Pulmonary artery endothelial cell (primary cell): Measurements from ENCODE around the gene CYYR1. TPM values are rescaled to one million over a fixed set of nuclear protein-coding genes. Genes with fewer than 3 reads are reported as not detected.
A peak's percentile ranks its signal among the peaks of the same experiment; 100 is the strongest.

ENCODE experiments used
- DNase-seq: peaks from one replicate; pipeline ENCODE4 v3.0.0-alpha.2; 2011; ENCODE audit warnings: low read depth, low spot score
- total RNA-seq: library from RNA; depleted of rRNA; stranded (reverse); fragments of >200 nt; gene quantifications from 2 replicates; pipeline ENCODE4 v1.2.3, GENCODE V29; 2014

The CYYR1 gene
- 2.4 and 10.4 TPM in 2 replicates for total RNA-seq

DNA sequence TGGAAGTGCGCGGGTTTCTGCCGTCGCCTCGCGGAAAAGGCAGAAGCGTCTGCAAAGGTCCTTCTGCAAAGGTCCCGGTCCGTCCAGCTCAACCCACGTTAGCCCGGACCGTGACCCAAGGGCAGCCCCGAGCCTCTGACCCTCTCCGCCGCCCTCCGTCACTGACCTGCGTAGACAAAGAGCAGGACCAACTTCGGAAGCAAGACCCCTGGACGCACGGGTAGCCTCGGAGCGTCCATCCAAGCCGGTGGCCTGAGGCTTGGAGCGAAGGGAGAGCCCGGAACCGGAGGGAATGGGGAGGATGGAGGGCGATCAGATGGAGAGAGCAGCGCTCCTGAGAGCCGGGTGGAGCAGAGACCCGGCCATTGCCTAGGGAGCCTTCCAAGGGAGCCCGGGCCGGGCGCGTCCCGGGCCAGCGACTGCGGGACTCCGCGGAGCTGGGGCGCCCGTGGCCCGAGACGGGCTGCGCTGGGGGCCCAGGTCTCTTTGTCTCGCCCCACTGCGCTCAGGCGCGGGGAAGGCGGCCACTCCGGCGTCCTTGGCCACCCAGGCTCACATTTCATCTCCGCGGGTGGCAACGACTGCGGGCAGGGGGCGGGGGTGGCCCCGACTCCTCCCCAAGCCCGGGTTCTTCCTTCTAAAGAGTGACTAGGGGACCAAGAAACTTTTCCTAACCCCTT, at the start of gene CYYR1:
TSS of gene CYYR1 (minus strand) at position 585 of the 680 bp plus-strand sequence. CDS start at position 239, 346 bp downstream.
- no peak for DNase-seq

DNA sequence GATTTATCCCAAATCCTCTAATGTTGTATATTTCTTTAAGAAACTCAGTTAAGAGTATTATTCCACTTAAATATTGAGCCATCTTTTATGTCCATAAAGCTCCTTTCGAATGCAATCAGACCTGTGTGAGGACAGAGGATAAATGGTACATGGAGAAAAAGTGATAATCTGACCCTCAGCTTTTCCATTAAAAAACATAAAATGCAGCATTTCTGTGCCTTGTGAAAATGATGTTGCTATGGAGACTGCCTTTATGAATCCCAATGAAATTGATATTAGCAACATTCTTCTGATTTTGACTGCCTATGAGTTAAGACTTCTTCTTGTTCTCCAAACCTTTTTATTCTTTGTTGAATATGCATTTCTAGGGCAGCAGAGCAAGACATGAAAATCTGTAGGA, 44.1 kb upstream of the CYYR1 start:
- no peak for DNase-seq

DNA sequence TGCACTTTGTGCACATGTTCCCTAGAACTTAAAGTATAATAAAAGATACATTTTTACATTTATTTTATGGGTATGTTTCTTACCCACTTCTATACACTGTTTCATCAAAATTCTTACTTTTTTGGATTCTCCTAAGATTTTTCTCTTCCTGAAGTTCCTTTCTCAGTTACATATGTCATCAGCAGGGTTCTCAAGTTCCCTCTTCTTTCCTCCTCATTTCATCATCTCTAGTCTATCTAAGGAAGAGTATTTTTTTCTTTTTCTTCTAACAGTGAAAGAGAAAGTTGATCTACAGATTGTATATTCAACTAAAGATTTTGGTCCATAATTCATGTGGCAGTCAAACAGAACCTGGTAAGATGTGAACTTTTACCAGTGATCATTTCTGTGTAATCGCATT, 41.2 kb upstream of the CYYR1 start:
- no peak for DNase-seq

DNA sequence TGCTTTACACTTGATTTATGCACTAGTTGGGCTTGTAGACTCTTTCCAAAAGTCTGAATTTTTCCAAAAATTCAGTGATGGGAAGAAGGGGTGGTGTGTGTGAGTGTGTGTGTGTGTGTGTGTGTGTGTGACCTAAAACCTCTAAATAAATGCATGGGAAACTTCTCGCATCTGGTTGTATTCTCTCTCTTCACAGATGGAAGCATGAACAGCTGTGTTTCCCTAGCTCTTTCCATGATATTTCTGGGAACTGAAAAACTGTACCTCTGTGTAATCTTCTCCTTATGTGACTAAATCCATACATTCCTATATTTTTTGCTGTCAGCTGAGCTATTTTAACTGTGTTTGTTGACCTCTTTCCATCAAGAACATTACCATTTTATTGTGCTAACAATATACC, 26.2 kb upstream of the CYYR1 start:
- DNase-seq, result no peak

DNA sequence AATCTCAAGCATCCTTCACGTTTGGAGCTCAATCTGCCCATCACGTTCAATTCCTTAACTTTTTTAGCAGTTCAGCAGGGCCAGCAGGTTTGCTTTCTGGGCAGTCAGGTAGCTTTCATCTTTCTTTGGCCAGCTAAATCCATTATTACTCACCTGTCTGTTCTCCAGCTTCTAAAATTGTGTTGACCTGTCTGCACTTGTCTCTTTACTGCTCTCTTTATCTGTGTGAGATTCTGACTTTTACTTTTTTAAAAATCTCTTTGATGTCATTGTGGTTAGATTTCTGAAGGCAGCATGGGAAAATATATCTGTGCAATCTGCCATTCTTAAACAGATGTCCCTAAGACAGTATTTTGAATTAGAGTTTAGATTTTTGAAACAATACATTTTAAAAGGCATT, 24.9 kb upstream of the CYYR1 start:
- no peak for DNase-seq

DNA sequence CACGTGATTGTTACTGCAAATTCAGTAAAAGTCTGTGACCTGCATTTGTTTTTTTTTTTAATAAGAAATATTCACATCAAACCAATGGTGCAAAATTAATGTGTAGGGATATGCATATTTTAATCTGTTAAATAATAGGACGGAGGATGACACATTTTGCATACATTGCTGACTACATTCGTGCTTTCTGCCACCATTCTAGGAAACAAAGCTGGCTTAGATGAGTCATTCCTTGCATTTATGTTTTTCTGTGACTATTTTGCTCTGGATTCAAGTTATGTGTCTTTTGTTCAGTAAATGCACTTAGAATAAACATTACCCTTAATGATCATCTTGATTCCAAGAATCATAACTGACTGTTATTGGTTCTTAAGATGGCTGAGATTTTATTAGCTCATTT, 23.9 kb upstream of the CYYR1 start:
- no peak for DNase-seq

DNA sequence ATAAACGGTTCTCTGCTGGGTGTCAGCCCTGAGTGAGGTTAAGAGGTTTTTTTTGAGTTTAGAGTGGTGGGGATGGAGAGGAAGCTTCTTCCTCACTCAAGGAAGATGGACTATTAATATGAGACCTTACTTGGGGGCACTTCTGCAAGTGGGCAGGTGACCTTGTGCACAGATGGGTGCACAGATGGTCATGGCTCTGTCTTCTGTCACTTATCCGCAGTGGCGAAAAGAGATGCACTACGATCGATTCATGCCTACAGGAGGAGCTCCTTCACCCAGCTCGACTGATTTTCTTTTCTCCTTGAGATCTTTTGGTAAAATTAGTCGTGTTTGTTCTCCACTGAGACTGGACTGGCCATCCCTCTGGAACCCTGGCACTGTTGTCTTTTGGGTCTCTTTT, 22.9 kb upstream of the CYYR1 start:
- no peak for DNase-seq

DNA sequence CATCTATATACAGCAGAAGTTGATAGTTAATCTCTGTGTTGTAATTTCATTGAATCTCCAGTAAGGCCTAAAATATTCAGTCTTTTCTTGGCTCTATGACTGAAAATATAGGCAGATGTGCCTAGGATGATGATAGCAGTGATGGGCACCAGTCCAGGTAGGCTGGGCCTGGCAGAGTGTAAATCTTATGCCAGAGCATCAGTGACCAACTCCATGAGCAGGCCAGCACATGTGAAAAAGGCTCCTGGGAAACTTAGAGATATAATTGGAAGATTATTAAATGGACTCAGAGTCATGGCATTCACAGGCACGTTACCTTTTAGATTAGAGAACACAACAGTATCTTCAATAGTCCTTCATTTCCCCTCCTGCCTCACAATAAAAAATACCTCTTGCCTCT, 20.7 kb upstream of the CYYR1 start:
- DNase-seq, result no peak

DNA sequence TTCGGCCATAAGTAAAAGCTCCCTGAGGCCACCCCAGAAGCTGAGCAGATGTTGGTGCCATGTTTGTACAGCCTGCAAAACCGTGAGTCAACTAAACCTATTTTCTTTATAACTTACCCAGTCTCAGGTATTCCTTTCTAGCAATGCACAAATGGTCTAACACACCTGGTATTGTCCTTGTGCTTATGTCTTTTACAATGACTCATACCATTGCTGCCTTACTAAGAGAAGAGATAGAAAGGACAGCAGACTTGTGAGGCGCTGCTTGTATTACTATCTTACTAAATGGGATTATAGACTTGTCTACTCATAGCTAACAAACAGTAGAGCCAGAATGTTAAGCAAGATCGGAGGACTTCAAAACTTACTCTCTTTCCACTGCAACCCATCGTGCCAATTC, 18.5 kb upstream of the CYYR1 start:
- no peak for DNase-seq

DNA sequence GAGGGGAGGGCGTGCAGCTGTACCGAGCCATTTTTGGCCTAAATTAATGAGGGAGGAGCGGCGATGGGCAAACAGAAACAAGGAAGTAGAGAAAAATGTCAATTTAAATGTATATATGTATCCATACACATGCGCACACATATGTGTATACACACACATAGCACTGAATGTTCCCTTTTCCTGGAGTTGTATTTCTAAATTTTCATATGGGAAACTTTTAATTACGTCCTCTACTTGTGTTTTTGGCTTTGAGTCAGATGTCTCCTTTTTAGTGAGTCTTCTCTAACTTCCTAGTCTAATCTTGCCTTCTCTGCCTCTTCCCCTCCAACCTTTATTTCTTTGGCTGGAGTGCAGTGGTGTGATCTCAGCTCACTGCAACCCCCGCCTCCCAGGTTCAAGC, 15.4 kb upstream of the CYYR1 start:
- DNase-seq, result no peak

DNA sequence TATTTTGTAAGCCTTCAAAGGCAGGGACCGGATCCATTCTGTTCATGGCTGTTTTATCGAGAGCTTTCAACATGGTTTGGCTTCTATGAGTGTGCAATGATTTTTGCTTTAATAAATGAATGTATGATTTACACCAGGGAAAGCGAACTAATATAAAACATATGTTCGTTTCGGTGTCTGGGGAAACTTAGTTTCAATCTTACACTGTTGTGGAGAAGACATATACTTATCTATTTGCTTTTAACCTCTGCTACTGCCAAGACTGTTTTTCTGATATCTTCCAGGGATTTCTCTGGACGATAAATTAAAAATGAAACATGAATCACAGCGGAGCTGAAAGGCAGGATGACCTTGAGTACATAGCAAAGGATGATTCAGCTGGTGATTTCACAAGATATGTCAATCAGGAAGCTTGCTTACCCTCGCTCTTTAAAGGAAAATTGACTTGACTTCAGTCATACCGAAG, 14.7 kb upstream of the CYYR1 start:
- peak; percentile 26 for DNase-seq

DNA sequence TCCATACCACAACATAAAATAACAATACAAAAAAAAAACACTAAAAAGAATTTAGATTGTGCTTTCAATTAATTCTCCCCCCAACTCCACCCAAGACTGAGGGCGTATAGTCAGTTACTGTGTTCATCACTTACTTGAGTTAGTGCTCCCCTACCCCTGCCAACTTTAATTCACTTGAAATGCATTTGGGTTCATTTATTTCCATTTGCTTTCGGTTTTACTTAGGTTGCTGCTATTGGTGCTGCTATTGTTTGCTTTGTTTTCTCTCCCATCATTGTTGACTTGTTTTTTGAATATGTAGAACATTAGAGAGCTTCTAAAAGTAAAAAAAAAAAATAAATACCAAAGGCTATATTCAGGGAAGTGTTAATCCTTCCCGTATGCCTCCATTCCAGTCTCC, 10.7 kb upstream of the CYYR1 start:
- DNase-seq, result no peak

DNA sequence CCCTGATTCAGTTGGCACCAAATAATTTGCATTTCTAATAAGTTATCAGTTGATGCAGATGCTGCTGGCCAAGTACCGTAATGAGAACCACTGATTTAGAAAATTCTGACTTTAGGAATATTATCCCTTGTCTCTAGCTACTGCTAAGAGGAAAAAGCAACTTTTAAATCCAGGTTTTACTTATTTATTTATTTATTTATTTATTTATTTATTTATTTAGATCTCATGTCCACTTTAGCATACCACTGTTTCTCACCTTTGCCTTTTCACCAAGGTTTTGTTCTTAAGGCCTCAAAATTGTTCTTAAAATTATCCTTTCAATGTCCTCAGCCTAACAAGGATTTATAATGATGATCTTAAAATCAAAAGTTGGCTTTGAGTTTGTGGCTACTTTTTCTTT, 8.7 kb upstream of the CYYR1 start:
- DNase-seq, result no peak

DNA sequence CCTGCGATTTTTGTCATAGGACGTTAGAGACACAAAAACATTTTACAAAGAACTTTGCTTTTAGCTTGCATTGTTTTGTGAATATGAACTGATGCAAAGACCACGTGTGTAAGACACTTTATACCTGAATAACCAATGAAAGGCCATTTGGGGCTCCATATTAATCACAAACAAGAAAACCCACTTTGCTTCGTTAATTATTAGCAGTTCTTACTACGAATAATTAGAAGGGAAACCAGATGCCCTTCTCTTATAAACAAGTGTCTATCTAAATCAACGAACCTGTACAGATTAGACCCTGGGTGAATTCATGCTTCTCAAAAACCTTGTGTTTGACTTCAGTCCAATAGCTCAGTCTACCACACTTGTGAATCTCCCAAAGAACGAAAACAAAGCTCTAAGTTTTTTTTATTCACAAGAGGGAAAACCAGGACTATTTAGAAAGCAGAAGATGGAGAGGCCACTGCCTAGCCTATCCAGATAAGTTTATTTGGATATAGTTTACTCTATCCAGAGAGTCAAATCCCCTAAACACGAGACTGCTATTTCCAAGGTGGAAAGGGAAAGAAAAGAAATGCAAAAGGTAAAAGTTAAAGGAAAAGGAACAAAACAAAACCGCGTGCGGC, 897 bp downstream of the CYYR1 start:
- DNase-seq, result no peak

DNA sequence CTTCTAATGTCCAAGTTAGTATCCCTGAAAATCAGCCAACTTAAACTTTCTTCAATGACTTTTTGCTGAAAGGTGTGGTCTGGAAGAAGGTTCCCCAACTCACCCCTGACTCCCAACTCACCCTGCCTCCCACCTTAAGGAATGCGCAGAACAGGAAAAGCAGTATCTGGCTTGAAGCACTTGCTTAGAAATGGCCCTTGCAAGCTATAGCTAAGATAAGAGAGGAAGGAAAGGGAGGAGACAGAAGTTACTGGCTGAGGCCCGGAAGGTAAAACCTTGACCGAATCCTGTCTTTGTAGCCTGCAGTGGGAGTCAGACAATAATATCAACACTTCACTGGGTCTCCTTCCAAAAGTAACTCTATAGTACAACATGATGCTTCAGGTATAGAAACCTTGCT, 2.9 kb downstream of the CYYR1 start:
- DNase-seq, result no peak

DNA sequence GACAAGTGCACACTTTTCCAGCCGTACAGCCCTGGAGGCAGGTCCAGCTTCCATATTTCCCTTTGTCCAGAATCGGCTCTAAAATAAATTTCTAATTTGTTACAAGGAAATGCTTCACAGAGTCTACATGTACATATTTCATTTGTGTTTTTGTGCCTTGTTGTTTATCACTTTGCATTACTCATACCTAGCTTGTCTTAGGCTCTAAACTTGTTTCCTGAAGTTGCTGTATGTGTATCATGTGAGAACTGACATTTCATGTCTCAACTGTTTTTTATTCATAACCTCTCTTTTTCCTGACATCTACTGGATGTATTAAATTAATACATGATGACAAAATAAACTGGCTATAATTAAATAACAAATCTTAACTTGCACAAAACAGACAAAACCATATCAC, 7.5 kb downstream of the CYYR1 start:
- DNase-seq, result no peak

DNA sequence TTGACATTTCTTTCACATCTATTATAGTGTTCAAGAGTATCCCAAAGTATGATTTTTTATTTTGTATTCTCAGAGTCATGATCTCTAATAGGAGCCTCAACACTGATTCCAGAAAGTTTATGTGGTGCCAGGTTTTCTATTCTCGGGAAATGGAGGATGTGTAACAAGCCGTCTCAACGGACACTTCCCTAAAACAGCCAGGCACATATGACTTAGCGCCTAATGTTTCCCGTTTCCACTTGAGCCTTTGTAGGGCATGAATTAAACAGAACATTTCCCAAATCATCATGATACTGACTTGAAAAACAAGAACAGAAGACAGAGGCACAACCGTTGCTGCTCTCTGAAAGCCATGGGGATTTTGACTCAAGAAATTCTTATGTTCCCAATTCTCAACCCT, 8.0 kb downstream of the CYYR1 start:
- DNase-seq, result no peak

DNA sequence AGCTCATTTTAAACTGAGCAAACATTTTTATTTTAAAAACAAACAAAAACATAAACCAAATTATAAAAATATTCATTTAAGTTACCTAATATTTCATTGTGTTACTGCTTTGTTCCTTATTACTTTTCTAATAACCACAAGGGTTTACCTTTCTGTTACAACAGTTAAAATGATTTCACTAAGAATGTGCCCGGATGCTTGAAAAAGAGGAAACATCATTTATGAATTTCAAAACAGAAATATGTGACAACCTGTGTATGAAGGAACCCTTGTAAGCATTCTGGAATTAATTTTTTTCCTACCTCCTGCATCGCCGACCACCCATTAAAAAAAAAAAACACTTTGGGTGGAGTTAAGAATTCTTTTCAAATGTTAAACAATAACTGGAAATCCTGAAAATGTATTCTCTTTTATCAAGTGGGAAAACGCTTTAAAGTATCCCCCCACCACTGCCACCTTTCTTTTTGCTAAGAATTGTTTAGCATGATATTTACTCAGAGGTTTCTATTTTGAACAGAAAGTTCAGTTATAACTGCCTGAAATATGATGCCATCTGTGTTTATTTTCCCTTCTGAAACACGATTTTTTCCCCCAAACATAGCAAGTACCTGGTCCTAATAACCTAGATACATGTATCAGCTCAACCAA, 9.1 kb downstream of the CYYR1 start:
- DNase-seq, result no peak

DNA sequence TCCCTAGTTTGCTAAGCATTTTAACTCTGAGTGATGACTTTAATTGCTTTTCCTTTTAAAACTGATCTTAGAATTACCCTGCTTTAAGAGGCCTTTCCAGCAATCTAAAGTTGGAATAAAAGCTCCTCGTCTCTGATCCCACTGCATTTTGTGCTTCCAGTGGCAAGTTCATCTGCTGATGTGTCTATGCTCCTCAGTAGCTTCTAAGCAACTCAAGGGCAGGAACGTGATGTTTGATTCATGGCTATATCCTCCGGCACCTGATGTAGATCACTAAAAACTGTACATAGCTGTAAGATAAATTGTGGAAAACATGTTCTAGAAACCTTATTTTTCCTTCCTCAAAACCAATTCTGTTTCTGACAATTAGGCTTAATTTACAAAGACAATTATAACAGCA, 12.5 kb downstream of the CYYR1 start:
- no peak for DNase-seq

DNA sequence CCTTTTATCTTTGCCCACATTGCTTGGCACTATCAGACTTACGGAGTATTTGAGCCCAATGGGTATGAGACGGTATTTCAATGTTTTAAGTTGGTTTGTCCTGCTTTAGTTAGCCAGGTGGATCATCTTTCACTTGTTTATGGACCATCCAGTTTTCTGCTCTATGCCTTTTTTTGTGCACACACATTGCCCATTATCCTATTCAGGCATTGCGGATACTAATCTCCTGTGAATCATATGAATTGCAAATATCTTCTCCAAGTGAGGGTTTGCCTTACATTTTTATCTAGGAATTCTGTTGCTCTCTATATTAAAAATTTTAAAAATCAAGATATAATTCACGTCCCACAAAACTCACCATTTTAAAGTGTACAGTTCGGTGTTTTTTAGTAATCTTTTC, 14.0 kb downstream of the CYYR1 start:
- no peak for DNase-seq

DNA sequence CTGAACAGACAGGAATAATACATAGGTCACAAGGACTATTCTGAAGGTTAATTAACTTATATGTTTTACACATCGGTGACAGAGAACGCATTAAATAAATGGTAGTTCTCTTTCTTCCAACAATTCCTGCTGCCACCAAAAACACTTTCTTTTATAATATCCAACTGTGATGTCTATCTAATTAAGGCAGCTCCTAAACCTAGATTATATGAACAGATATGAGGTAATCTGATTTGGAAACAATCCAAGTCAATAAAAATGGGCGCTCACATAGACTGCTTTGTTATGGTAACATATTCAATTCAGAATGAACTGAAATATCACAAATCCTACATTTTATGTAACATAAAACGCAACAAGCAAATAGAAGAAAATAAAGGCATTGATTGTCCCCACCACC, 16.0 kb downstream of the CYYR1 start:
- no peak for DNase-seq

DNA sequence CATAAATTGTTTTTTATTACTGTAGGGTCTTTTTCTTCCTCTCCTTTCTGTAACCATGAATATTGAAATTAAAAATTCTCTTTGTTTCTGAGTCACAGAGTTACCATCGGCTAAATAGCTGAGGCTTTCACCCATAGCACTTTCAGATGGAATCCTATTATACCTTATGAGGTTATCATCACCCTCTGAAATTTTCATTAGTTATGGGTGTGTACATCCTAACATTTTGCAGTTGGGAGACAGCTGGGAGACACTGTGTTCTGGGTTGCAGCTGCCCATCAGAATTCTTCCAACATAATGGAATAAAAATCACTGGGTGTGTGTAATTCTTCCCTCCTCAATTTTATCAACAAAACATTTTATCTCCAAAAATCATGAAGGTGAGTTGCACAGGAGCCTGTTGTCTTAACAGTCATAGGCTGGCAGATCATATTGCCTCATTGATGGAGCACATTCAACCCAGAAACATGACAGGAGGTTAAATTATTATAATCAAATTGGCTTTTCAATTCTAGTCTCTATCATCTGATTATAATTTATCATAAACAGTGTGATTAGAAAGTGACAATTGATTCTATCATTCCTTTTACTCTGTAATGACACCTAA, 17.4 kb downstream of the CYYR1 start:
- DNase-seq, result no peak

DNA sequence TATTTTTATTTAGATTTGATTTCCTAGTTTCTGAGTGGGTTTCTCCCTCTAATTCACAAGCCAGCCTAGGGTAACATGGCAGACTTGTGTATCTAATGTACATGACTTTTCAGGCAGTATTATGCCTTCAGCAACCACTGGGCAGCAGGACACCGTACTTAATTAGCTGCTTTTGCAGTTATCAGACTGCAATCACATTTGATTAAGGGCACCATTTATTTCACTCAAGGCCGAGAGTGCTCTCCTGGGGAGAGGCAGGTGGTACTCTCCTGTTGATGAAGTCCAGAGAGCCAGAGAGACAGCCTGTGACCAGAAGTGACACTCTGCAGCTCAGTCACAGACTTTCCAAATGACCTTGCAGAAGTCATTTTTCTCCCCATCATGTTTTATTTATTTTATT, 18.7 kb downstream of the CYYR1 start:
- DNase-seq, result no peak
